NCI-H2196 treated with DMSO at 0.1 percent for 48 hours (cell line): ENCODE data around the gene CA14.
A peak's percentile ranks its signal among the peaks of the same experiment; 100 is the strongest.
"Not testable (repeated sequence)": the region's sequence is repeated elsewhere in the genome, so short reads cannot be mapped to it uniquely, and the experiment has no call there.

Experiments
- DNase-seq: peaks from one replicate; lab custom pipeline; 2025; ENCODE audit not compliant: unreplicated experiment; lab: John Stamatoyannopoulos, UW

CA14 gene

GRCh38 chr1:150280138-150280707 is 22.6 kb downstream of the CA14 start:
- no peak for DNase-seq

GRCh38 chr1:150281221-150281757 is 23.7 kb downstream of the CA14 start:
- peak; percentile 41 for DNase-seq

GRCh38 chr1:150281758-150282557 is 24.4 kb downstream of the CA14 start, which contains the start of gene CIART:
CIART (plus strand) TSS chr1:150282554; CDS start chr1:150283268, 714 bp downstream.
- DNase-seq = peak; percentile 99

- peak; percentile 80 for DNase-seq
These were observed 25.0 kb downstream of the CA14 start for GRCh38 chr1:150282558-150282958.

GRCh38 chr1:150283260-150283659 is 25.7 kb downstream of the CA14 start:
- DNase-seq = no peak

GRCh38 chr1:150288382-150288781 is 30.8 kb downstream of the CA14 start:
- no peak for DNase-seq

GRCh38 chr1:150288822-150289221 is 31.2 kb downstream of the CA14 start:
- no peak for DNase-seq

GRCh38 chr1:150293433-150294253 is 36.1 kb downstream of the CA14 start, which contains the start of gene MRPS21:
MRPS21 (plus strand) TSS chr1:150293861; CDS start chr1:150294367, 506 bp downstream.
- DNase-seq = peak; percentile 92

- DNase-seq = no peak
These were observed 37.9 kb downstream of the CA14 start for GRCh38 chr1:150295476-150295875.

GRCh38 chr1:150299716-150300115 is 42.1 kb downstream of the CA14 start:
- no peak for DNase-seq

- DNase-seq = no peak
These were observed 44.8 kb downstream of the CA14 start for GRCh38 chr1:150302338-150302737.

- DNase-seq = no peak
These were observed 45.3 kb downstream of the CA14 start for GRCh38 chr1:150302902-150303301.

GRCh38 chr1:150308585-150308984 is 51.0 kb downstream of the CA14 start:
- not testable (repeated sequence) for DNase-seq

GRCh38 chr1:150309758-150310508 is 52.4 kb downstream of the CA14 start:
- DNase-seq = peak; percentile 71

GRCh38 chr1:150311762-150312161 is 54.2 kb downstream of the CA14 start:
- no peak for DNase-seq
